ENCODE measurements around the gene FAM135A.

GRCh38 chr6:70599187-70599586 lies 185.9 kb downstream of the FAM135A start:
- TF ChIP-seq POLR2AphosphoS5 (IDR thresholded peaks at IDR 0.05) (no peak), CTCF (IDR thresholded peaks at IDR 0.05) (no peak), POLR2A (IDR thresholded peaks at IDR 0.05) (no peak)

Measured in suprapubic skin (tissue), 4 donors.